Muscle layer of duodenum (tissue), 2 donors: ENCODE measurements around the gene GK.

Source experiments
- H3K27ac ChIP-seq: one replicate; pipeline ENCODE4 v1.7.0; 2013; ENCODE audit warnings: mild to moderate bottlenecking, low read length
- H3K27me3 ChIP-seq: one replicate; pipeline ENCODE4 v1.7.0; 2013; ENCODE audit warnings: low read depth, mild to moderate bottlenecking, control low read depth, low read length
- H3K36me3 ChIP-seq, 2 donors: one replicate each; pipeline ENCODE4 v1.7.0; 2013; ENCODE audit warnings: low read length in 2 of 2, control low read depth in 1 of 2, mild to moderate bottlenecking in 1 of 2; ENCODE audit not compliant: insufficient read depth in 2 of 2, control insufficient read depth in 1 of 2
- H3K4me1 ChIP-seq, 2 donors: one replicate each; pipeline ENCODE4 v1.7.0; 2013; ENCODE audit warnings: low read length in 2 of 2, mild to moderate bottlenecking in 2 of 2, control low read depth in 1 of 2, moderate library complexity in 1 of 2; ENCODE audit not compliant: insufficient read depth in 2 of 2, control insufficient read depth in 1 of 2
- H3K4me3 ChIP-seq, 2 donors: one replicate each; pipeline ENCODE4 v1.7.0; 2013; ENCODE audit warnings: low read length in 2 of 2, low read depth in 1 of 2, mild to moderate bottlenecking in 1 of 2
- H3K9me3 ChIP-seq, 2 donors: one replicate each; pipeline ENCODE4 v1.7.0; 2013; ENCODE audit warnings: low read length in 2 of 2, control low read depth in 1 of 2, mild to moderate bottlenecking in 1 of 2; ENCODE audit not compliant: control insufficient read depth in 1 of 2
- donor health status: healthy.

The GK gene

DNA sequence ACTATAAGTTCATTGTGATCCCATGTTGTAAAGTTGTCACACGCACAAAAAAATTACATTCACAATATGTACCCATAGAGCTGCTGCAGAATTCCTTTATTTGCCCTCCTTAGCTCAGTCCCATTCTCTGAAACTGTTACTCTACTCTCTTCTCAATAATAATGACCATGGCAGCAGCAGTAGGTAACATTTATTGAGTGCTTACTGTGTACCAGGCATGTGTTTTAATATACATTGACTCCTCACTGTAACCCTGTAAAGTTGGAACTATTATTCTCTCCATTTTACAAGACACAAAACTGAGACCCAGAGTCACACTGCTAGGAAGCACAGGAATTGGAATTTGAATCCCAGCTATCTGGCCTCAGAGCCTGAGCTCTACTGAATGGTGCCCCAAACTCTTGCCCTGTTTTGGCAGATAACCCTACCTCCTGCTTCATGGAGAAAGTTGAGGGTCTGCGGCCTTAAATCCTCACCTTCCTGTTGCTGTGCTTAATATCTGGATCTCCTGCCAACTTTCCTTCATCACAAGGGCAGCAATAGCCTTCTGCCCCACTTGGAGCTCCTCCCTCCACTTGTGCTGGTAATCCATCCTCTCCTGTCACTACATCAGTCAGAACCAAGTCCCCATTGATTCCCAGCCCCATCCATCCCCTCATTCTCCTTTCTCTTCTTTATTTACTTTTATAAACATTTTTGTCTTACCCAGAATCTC lies 20.8 kb downstream of the GK start:
- H3K36me3 ChIP-seq = no peaks in the 10 kb centered on the region
- H3K4me1 ChIP-seq = no peaks in the 10 kb centered on the region
- H3K9me3 ChIP-seq = no peaks in the 10 kb centered on the region
- no peak overlapping the region for H3K4me3 ChIP-seq
- no peak overlapping the region for H3K27ac ChIP-seq
- no peaks in the 10 kb centered on the region for H3K27me3 ChIP-seq

DNA sequence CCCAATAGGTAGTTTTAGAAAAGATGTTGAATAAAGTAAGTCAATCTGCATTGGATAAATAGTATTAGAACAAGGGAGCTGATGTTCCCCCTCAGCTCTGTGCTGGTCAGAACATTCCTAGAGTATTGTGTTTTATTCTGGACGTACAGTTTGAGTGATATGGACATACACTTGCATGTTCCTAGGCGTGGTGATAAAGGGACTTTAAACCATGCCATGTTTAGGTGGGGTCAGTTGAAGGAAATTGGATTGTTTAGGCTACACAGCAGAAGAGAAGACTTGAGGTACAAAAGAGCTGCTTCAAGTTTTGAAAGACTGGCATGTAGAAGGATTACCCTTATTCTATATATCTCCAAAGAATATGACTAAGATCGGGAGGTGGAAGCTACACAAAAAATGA lies 21.6 kb downstream of the GK start:
- Histone ChIP-seq H3K27me3 (no peaks in the 10 kb centered on the region), H3K4me1 (no peaks in the 10 kb centered on the region), H3K4me3 (no peak overlapping the region), H3K36me3 (no peaks in the 10 kb centered on the region), H3K9me3 (no peaks in the 10 kb centered on the region), H3K27ac (no peak overlapping the region)

DNA sequence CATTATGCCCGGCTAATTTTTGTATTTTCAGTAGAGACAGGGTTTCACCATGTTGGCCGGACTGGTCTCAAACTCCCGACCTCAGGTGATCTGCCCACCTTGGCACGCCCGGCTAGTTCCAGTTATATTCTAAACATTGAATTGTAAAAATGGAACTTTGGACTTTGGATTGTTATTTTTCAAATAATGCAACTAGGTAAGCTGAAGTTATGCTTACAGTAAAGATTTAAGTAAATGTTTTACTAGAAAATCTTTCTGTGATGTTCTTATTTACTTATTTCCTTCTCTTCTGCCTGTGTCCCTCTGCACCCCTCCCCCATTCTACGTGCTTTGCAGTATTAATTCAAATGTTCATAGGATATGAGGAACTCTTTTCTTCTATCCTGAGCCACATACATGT lies 26.1 kb downstream of the GK start:
- H3K27ac ChIP-seq = no peak overlapping the region
- no peaks in the 10 kb centered on the region for H3K36me3 ChIP-seq
- H3K4me1 ChIP-seq = no peaks in the 10 kb centered on the region
- no peaks in the 10 kb centered on the region for H3K9me3 ChIP-seq
- no peaks in the 10 kb centered on the region for H3K27me3 ChIP-seq
- H3K4me3 ChIP-seq = no peak overlapping the region

DNA sequence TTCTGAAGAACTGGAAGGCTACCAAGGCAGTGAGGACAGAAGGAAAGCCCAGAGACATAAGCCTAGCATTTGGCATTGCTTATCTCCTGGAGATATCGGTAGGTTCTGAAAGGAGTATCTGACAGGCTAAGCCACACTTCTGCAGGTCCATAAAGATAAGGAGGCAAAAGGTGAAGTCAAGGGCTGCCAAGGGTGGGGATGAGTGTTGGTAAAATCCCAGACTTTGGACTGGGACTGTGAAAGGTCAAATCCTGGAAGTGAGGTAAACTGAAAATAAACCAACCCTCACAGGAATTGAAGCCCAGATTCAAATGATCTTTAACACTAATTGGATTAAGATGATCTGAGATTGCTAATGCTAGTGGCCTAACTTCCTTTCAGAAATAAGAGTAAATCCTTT lies 27.4 kb downstream of the GK start:
- H3K27ac ChIP-seq = no peak overlapping the region
- no peaks in the 10 kb centered on the region for H3K27me3 ChIP-seq
- H3K4me3 ChIP-seq = no peak overlapping the region
- H3K9me3 ChIP-seq = no peaks in the 10 kb centered on the region
- H3K36me3 ChIP-seq = no peaks in the 10 kb centered on the region
- no peaks in the 10 kb centered on the region for H3K4me1 ChIP-seq

DNA sequence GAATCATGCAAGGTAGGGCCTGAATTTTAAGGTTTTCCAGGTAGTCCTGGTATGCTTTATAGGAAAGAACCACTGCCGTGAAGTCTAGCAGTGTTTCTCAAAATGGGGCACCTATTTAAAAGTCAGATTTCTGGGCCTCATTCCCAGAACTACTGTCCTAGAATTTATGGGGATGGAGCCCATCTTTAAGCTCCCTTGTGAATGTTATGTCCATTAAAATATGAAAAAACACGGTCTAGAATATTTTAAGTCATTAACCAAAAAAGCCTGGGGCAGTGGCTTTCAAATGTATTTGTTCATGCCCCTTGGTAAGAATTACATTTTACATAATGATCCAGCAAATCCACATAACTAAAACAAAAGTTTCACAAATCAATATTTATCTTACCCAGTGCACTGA lies 35.4 kb downstream of the GK start:
- H3K27me3 ChIP-seq = no peaks in the 10 kb centered on the region
- H3K36me3 ChIP-seq = no peaks in the 10 kb centered on the region
- H3K4me1 ChIP-seq = no peaks in the 10 kb centered on the region
- no peaks in the 10 kb centered on the region for H3K9me3 ChIP-seq
- H3K27ac ChIP-seq = no peak overlapping the region
- no peak overlapping the region for H3K4me3 ChIP-seq

DNA sequence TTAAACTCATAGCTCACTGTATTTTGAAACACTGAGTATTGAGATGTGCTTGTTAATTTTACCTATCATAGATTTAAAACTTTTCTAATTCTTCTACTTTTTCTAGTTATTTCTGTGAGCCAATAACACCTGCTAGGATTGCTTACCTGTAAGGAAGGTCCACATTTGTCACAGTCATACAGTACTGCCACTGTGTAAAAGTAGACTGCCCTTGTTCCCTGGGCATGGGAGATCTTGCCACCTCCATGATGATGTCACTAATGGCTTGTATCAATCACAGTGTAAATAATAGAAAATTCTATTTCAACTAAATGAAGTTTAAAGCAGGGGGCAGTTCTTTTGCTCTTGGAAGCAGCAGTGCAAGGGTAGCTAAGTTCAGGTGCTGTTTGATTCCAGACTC lies 35.9 kb downstream of the GK start:
- H3K36me3 ChIP-seq = no peaks in the 10 kb centered on the region
- no peaks in the 10 kb centered on the region for H3K9me3 ChIP-seq
- H3K4me3 ChIP-seq = no peak overlapping the region
- H3K27ac ChIP-seq = no peak overlapping the region
- no peaks in the 10 kb centered on the region for H3K27me3 ChIP-seq
- no peaks in the 10 kb centered on the region for H3K4me1 ChIP-seq

DNA sequence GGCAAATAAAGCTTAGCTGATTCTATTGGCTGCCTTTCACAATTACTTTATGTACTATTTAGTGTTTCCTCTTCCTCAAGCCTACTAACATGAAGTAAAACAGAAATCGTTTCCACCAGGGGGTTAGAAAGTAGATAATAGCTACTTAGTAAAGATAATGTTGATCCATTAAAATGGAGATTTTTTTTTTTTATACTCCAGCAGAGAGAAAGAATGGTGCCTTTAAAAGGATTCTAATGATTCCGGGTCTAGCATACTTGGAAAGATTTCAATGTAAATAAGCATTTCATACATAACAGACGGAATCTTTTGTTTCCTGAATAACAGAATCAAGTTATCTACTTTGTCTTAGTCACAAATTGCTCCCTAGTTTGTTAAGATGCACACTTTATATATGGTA lies 37.1 kb downstream of the GK start:
- Histone ChIP-seq H3K4me3 (no peak overlapping the region), H3K27me3 (no peaks in the 10 kb centered on the region), H3K27ac (no peak overlapping the region), H3K4me1 (no peaks in the 10 kb centered on the region), H3K9me3 (no peaks in the 10 kb centered on the region), H3K36me3 (no peaks in the 10 kb centered on the region)

DNA sequence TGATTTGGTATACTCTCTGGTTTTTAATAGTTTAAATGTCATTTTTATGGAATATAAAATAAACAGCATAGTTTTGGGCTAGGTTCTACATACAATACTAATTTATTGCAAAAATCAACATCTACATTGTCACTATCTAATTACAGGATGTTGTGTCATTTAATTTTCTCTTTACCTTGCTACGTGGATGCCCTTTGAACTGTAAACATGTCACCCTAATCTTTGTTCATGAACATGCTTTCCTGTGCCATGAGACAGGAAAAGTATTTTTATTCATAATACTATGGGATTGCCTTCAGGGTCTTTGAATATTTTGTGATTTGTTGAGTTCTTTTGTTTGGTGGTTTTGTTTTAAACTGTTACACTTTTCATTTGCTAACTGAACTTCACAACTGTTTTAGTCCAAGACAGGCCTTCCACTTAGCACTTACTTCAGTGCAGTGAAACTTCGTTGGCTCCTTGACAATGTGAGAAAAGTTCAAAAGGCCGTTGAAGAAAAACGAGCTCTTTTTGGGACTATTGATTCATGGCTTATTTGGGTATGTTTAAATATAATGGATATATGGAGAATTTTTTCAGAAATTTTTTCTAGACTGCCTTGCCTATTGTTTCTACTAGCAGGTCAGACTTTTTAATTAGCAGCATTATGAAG lies 40.9 kb downstream of the GK start:
- Histone ChIP-seq H3K27ac (no peak overlapping the region), H3K36me3 (no peaks in the 10 kb centered on the region), H3K4me1 (no peaks in the 10 kb centered on the region), H3K4me3 (no peak overlapping the region), H3K27me3 (no peaks in the 10 kb centered on the region), H3K9me3 (no peaks in the 10 kb centered on the region)

DNA sequence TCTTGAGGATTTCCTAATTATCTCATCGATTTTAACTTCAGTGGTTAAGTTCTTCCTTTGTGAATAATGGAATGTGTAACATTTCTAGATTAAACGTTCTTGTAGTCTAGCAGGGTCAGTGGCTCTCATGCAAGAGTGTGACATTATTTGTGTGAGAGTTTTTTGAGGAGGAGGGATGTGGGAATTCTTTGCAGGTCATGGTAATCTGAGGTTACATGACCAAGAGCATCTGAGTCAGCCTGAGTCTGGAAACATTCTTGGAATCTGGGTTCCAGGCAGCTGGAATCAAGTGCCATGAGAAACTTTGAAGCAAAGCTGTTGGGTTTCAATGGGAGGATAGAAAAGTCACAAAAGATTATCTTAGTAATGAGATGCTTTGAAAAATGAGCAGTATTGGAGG lies 49.5 kb downstream of the GK start:
- Histone ChIP-seq H3K27ac (no peak overlapping the region), H3K36me3 (no peaks in the 10 kb centered on the region), H3K4me1 (no peaks in the 10 kb centered on the region), H3K4me3 (no peak overlapping the region), H3K9me3 (no peaks in the 10 kb centered on the region), H3K27me3 (no peaks in the 10 kb centered on the region)

DNA sequence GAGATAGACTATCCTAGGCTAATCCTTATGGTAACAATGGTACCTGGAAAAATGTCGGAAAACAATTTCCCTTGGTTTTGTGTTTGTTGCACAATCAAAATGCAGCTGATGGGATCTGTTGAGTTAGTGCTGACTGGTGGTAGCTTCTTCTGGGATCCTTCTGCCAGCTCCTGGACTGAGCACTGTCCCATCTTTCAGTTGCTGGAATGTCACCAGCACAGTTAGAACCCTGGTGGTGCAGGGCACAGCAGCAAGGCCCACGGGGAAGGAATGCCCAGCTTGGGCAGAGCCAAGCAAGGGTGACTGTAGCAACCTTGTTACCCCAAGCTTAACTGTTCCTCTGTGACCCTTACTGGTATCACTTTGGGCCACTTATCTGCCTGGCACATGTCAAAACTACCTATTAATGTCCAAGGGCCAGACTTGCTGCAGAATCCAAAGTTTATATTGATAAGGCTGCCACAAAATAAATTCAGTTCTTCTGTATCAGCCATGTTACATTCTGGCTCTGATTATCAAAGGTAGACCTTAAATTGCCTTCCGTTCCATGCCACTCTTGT lies 53.1 kb downstream of the GK start:
- H3K4me3 ChIP-seq = no peak overlapping the region
- H3K27me3 ChIP-seq = no peaks in the 10 kb centered on the region
- no peak overlapping the region for H3K27ac ChIP-seq
- H3K9me3 ChIP-seq = no peaks in the 10 kb centered on the region
- no peaks in the 10 kb centered on the region for H3K4me1 ChIP-seq
- peaks cover 0 to 4% of the 10 kb centered on the region in 2 donors for H3K36me3 ChIP-seq

DNA sequence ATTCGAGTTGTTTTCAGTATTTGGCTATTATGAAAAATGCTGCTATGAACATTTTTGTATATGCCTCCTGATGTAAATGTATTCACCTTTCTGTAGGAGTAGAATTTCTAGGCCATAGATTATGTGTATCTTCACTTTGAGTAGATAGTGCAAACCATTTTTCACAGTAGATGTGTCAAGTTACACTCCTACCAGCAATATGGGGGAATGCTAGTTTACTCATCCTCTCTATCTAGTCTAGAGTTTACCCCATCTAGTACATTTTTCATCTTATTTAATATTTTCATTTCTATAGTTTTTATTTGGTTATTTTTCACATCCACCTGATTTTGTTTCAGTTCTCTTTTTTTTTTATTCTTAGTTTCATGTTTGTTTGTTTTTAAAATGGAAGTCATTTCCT lies 59.0 kb downstream of the GK start:
- Histone ChIP-seq H3K27me3 (no peaks in the 10 kb centered on the region), H3K4me1 (no peaks in the 10 kb centered on the region), H3K9me3 (no peaks in the 10 kb centered on the region), H3K4me3 (no peak overlapping the region), H3K36me3 (peaks cover 0 to 4% of the 10 kb centered on the region in 2 donors), H3K27ac (no peak overlapping the region)
